ENCODE measurements around the gene OR4D9.

DNA sequence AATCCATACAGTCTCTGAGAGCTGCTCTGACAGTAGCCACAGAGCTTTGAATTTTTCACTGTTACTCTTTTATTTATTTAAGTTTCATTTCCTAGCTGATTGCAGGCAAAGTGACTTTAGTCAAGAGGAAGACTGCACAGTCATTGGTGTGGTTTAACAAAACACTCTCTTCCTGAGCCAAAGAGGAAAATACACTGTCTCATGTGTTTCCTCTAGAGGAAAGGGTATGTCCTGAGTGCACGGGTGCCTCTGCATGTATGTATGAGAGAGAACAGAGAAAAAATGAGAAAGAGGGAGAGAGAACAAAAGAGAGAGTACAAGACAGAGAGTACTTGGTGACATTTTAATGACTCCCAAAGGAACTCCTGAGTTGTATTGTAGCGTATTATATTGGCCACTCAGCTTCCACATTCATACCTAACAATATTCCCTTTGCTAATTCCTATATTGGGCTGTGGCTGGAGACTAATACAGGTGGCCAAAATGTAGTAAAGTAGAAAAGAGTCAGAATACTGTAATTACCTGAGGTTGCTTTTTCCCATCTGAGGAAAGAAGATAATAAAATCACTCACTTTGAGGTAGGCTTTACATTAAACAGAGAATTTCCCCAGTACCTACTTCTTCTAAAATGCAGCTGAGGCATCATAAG lies at the start of gene OR4D9:
- TF ChIP-seq EGR1 (IDR thresholded peaks at IDR 0.05; ENCODE audit: borderline replicate concordance, low read depth, low read length) (no peak), POLR2AphosphoS5 (IDR thresholded peaks at IDR 0.05; ENCODE audit: low read depth, low read length) (no peak), SUZ12 (IDR thresholded peaks at IDR 0.05; ENCODE audit: low read length) (no peak), SIRT6 (IDR thresholded peaks at IDR 0.05; ENCODE audit: low read length) (no peak), NRF1 (IDR thresholded peaks at IDR 0.05; ENCODE audit: low read depth, low read length) (no peak), TCF12 (IDR thresholded peaks at IDR 0.05; ENCODE audit: low read depth, low read length) (no peak)
- TF ChIP-seq, protein P1, sequence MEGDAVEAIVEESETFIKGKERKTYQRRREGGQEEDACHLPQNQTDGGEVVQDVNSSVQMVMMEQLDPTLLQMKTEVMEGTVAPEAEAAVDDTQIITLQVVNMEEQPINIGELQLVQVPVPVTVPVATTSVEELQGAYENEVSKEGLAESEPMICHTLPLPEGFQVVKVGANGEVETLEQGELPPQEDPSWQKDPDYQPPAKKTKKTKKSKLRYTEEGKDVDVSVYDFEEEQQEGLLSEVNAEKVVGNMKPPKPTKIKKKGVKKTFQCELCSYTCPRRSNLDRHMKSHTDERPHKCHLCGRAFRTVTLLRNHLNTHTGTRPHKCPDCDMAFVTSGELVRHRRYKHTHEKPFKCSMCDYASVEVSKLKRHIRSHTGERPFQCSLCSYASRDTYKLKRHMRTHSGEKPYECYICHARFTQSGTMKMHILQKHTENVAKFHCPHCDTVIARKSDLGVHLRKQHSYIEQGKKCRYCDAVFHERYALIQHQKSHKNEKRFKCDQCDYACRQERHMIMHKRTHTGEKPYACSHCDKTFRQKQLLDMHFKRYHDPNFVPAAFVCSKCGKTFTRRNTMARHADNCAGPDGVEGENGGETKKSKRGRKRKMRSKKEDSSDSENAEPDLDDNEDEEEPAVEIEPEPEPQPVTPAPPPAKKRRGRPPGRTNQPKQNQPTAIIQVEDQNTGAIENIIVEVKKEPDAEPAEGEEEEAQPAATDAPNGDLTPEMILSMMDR (IDR thresholded peaks at IDR 0.05; ENCODE audit: control extremely low read depth in 1 of 3, insufficient read depth in 1 of 3, low read depth in 1 of 3, low read length in 3 of 3), result no peak

All from H1 (cell line).